ENCODE measurements around the gene DPP3.

- TF ChIP-seq CTCF (IDR thresholded peaks at IDR 0.05), result no peak
- TF ChIP-seq POLR2A (IDR thresholded peaks at IDR 0.05), result no peak
Observed at GRCh38 chr11:66529069-66529468, 48.8 kb downstream of the DPP3 start.

All from suprapubic skin (tissue), 3 donors.